ENCODE results near the gene RBMX. TPM values are rescaled to one million over a fixed set of nuclear protein-coding genes. Genes with fewer than 3 reads are reported as not detected.
A peak's percentile ranks its signal among the peaks of the same experiment; 100 is the strongest.
"Not testable (repeated sequence)": the region's sequence is repeated elsewhere in the genome, so short reads cannot be mapped to it uniquely, and the experiment has no call there.

The RBMX gene
- total and polyA plus RNA-seq, 9 donors = 192 to 444 (median 308) TPM

GRCh38 chrX:136896121-136896914 is 15.8 kb upstream of the RBMX start:
- intact Hi-C loops (cut with DNase I) = no loop called here
- TF ChIP-seq EP300 (IDR thresholded peaks at IDR 0.05) (no peak), CTCF (IDR thresholded peaks at IDR 0.05) (no peak), POLR2A (IDR thresholded peaks at IDR 0.05) (no peak)
- H3K27me3 ChIP-seq = no peaks in the 10 kb centered on the region
- no peaks in the 10 kb centered on the region for H3K36me3 ChIP-seq
- 53 to 59% (median 53%) methylated on average over 7 of the region's 7 CpGs for WGBS, 3 donors
- no peak overlapping the region for H3K4me3 ChIP-seq
- no peaks in the 10 kb centered on the region for H3K9me3 ChIP-seq
- H3K27ac ChIP-seq = no peak overlapping the region
- H3K4me1 ChIP-seq (ENCODE audit: insufficient read depth) = no peaks in the 10 kb centered on the region
- no peak for DNase-seq

- no peak for TF ChIP-seq EP300 (IDR thresholded peaks at IDR 0.05)
- no peak for TF ChIP-seq CTCF (IDR thresholded peaks at IDR 0.05)
- TF ChIP-seq POLR2A (IDR thresholded peaks at IDR 0.05) = no peak
- H3K9me3 ChIP-seq = no peaks in the 10 kb centered on the region
- DNase-seq = no peak
- no peaks in the 10 kb centered on the region for H3K27me3 ChIP-seq
- no peak overlapping the region for H3K4me3 ChIP-seq
- H3K27ac ChIP-seq = no peak overlapping the region
- no peaks in the 10 kb centered on the region for H3K36me3 ChIP-seq
- H3K4me1 ChIP-seq (ENCODE audit: insufficient read depth) = no peaks in the 10 kb centered on the region
- intact Hi-C loops (cut with DNase I) = no loop called here
- 76 to 82% (median 81%) methylated on average over 3 of the region's 3 CpGs for WGBS, 3 donors
Measured at GRCh38 chrX:136892412-136892811, 11.9 kb upstream of the RBMX start.

GRCh38 chrX:136890596-136890995 is 10.1 kb upstream of the RBMX start:
- H3K9me3 ChIP-seq; H3K4me1 ChIP-seq (ENCODE audit: insufficient read depth); H3K36me3 ChIP-seq; H3K27ac ChIP-seq; H3K4me3 ChIP-seq; H3K27me3 ChIP-seq; DNase-seq; intact Hi-C loops (cut with DNase I): not testable (repeated sequence)
- 85 to 91% (median 85%) methylated on average over 6 of the region's 6 CpGs for WGBS, 3 donors

GRCh38 chrX:136889269-136889668 is 8.7 kb upstream of the RBMX start:
- intact Hi-C loops (cut with DNase I) = no loop called here
- Histone ChIP-seq H3K4me3 (no peak overlapping the region), H3K27me3 (no peaks in the 10 kb centered on the region), H3K4me1 (ENCODE audit: insufficient read depth) (no peaks in the 10 kb centered on the region), H3K36me3 (no peaks in the 10 kb centered on the region), H3K27ac (no peak overlapping the region), H3K9me3 (no peaks in the 10 kb centered on the region)
- WGBS, 3 donors = 84 to 87% (median 85%) methylated on average over 7 of the region's 7 CpGs
- TF ChIP-seq EP300 (IDR thresholded peaks at IDR 0.05) (no peak), CTCF (IDR thresholded peaks at IDR 0.05) (no peak), POLR2A (IDR thresholded peaks at IDR 0.05) (no peak)
- no peak for DNase-seq

- H3K27me3 ChIP-seq = no peaks in the 10 kb centered on the region
- H3K36me3 ChIP-seq = no peaks in the 10 kb centered on the region
- H3K27ac ChIP-seq = peak overlapping the region; percentile 93 to 95
- no peak for TF ChIP-seq CTCF (IDR thresholded peaks at IDR 0.05)
- no peak for TF ChIP-seq POLR2A (IDR thresholded peaks at IDR 0.05)
- no peak for TF ChIP-seq EP300 (IDR thresholded peaks at IDR 0.05)
- intact Hi-C loops (cut with DNase I) = no loop called here
- 31 to 46% (median 40%) methylated on average over 32 of the region's 32 CpGs for WGBS, 3 donors
- H3K4me1 ChIP-seq (ENCODE audit: insufficient read depth) = no peaks in the 10 kb centered on the region
- peak overlapping the region; percentile 70 for H3K4me3 ChIP-seq
- DNase-seq = peak; percentile 25 to 57 (median 41)
- H3K9me3 ChIP-seq = no peaks in the 10 kb centered on the region
Measured at GRCh38 chrX:136880003-136880451, 498 bp downstream of the RBMX start.

Data from ovary (tissue), 9 donors.